A673 (cell line): ENCODE measurements around the gene TLCD3B.

Source experiments
- EZH2 ChIP-seq: fragments of 200-600 bp; sonication (generic); IDR thresholded peaks from 2 replicates; pipeline ENCODE4 v1.6.1; 2017; ENCODE audit warnings: borderline replicate concordance, low read depth, mild to moderate bottlenecking, mixed read lengths, antibody characterized with exemption, low read length; ENCODE audit not compliant: poor library complexity, severe bottlenecking
- TF ChIP-seq, protein P1 (sequence below): fragments of 300-800, 200-600 bp; sonication (generic); conservative IDR thresholded peaks from 2 replicates; pipeline ENCODE4 v1.5.1; 2017; ENCODE audit warnings: low read depth, mild to moderate bottlenecking, antibody characterized with exemption, low read length, moderate library complexity, mixed read lengths

DNA sequence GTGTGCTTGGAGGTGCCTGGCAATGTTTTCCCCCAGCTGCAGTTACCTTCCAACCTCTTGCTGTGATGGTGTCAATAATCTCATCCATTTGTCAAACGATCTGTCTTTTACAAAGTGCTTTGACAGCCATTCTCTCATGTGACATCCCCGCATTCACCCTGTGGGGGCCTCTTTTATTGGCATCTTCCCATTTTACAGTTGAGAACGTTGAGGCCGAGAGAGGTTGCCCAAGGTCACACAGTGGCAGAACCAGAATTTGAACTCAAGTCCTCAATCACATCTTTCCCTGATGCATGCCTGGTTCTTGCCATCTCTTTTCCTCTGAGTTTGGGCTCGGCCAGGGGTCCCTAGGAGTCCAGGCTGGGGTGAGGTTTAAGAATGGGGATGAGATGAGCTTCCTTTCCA lies 55.9 kb downstream of the TLCD3B start:
- TF ChIP-seq, protein P1, sequence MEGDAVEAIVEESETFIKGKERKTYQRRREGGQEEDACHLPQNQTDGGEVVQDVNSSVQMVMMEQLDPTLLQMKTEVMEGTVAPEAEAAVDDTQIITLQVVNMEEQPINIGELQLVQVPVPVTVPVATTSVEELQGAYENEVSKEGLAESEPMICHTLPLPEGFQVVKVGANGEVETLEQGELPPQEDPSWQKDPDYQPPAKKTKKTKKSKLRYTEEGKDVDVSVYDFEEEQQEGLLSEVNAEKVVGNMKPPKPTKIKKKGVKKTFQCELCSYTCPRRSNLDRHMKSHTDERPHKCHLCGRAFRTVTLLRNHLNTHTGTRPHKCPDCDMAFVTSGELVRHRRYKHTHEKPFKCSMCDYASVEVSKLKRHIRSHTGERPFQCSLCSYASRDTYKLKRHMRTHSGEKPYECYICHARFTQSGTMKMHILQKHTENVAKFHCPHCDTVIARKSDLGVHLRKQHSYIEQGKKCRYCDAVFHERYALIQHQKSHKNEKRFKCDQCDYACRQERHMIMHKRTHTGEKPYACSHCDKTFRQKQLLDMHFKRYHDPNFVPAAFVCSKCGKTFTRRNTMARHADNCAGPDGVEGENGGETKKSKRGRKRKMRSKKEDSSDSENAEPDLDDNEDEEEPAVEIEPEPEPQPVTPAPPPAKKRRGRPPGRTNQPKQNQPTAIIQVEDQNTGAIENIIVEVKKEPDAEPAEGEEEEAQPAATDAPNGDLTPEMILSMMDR = no peak
- TF ChIP-seq EZH2 = no peak
